Heart left ventricle (tissue), 16 donors: ENCODE data around the gene MITF. TPM values are rescaled to one million over a fixed set of nuclear protein-coding genes. Genes with fewer than 3 reads are reported as not detected.
A peak's percentile ranks its signal among the peaks of the same experiment; 100 is the strongest.

ENCODE experiments used
- ATAC-seq, 4 donors: fragments of 200-7000 bp; cut with Tn5 transposase; one replicate each; pipeline ENCODE4 v1.9.1; 2020 to 2022; ENCODE audit warnings: moderate library complexity in 4 of 4, mild to moderate bottlenecking in 3 of 4, moderate number of reproducible peaks in 1 of 4
- DNase-seq, 5 donors: peaks; one replicate each; pipeline ENCODE4 v3.0.0-alpha.2; 2020
- H3K27ac ChIP-seq, 12 donors: fragments of 200-600 bp; sonication (generic) in 4 of 12; one replicate each; pipeline versions ENCODE4 v1.5.0 to v1.8.0; 2016 to 2022; ENCODE audit warnings: mild to moderate bottlenecking in 2 of 12
- H3K27me3 ChIP-seq, 9 donors: fragments of 200-600 bp; sonication (generic) in 2 of 9; one replicate each; pipeline versions ENCODE4 v1.5.1 to v1.8.0; 2016 to 2022; ENCODE audit warnings: mild to moderate bottlenecking in 3 of 9
- H3K36me3 ChIP-seq, 9 donors: fragments of 200-600 bp; sonication (generic) in 2 of 9; one replicate each; pipeline versions ENCODE4 v1.5.0 to v1.8.0; 2018 to 2022; ENCODE audit warnings: mild to moderate bottlenecking in 2 of 9
- H3K4me1 ChIP-seq, 12 donors: fragments of 200-600 bp; sonication (generic) in 4 of 12; one replicate each; pipeline versions ENCODE4 v1.5.0 to v1.8.0; 2016 to 2022; ENCODE audit warnings: mild to moderate bottlenecking in 3 of 12
- H3K4me3 ChIP-seq, 12 donors: fragments of 200-600 bp; sonication (generic) in 4 of 12; one replicate each; pipeline versions ENCODE4 v1.5.0 to v1.8.0; 2017 to 2022; ENCODE audit warnings: mild to moderate bottlenecking in 9 of 12, moderate library complexity in 4 of 12
- H3K9me3 ChIP-seq, 12 donors: fragments of 200-600 bp; sonication (generic) in 4 of 12; one replicate each; pipeline versions ENCODE4 v1.5.0 to v1.8.0; 2016 to 2022; ENCODE audit warnings: mild to moderate bottlenecking in 1 of 12
- POLR2A ChIP-seq, 2 donors: fragments of 450-650 bp; IDR thresholded peaks; one replicate each; pipeline ENCODE4 v1.6.1; 2017; ENCODE audit warnings: antibody characterized with exemption in 2 of 2, mild to moderate bottlenecking in 2 of 2, moderate library complexity in 2 of 2
- WGBS, 4 donors: extraction: QIAGEN DNeasy Blood & Tissue Kit in 2 of 4; methylation state at CpG; one replicate each; pipeline versions ENCODE4 v1.1.5 to v1.1.7; 2013 to 2018; 5-methylcytosine and 5-hydroxymethylcytosine counted together
- intact Hi-C, 10 donors: fragments of 100-400 bp; cut with DNase I; formaldehyde crosslinking; loops; one replicate each; pipeline versions ENCODE4 v1.11.1 to v1.14.2; 2022
- polyA plus RNA-seq, 2 donors: library from polyadenylated mRNA; stranded (reverse); fragments of 200-250 nt; gene quantifications; one replicate each; pipeline ENCODE4 v1.2.3, GENCODE V29; 2013
- total RNA-seq, 9 donors: library from RNA; depleted of rRNA in 2 of 9; stranded (reverse); fragments of >200 nt in 2 of 9; fragmentation: NEBNext Ultra II Directional in 3 of 9; extraction: Animal tissue kit (Norgen Biotek cat#: 25700) in 3 of 9; gene quantifications; one replicate each; pipeline versions ENCODE4 v1.1.0 to v1.2.4, GENCODE V29; 2016 to 2023
- TF ChIP-seq, protein P1 (sequence below), 12 donors: fragments of 200-600 bp; sonication (generic) in 4 of 12; IDR thresholded peaks; one replicate each; pipeline versions ENCODE4 v1.5.0 to v1.8.0; 2018 to 2022; ENCODE audit warnings: antibody characterized with exemption in 12 of 12, mild to moderate bottlenecking in 5 of 12
- donor health status: ischemic (EF 13 %, LVEDD 7.1; RV severe dilation, severe dysfunction).
- donor health status: healthy with polysubstance abuse.
- donor health status: DM: no; HTN: yes; CAD: no.
- donor health status: DM: no; HTN: no; CAD: no.
- donor health status: ischemic (EF 25% LVEDD 6.9; RV normal size, moderate dysfunction).
- donor health status: ischemic (EF 25% LVEDD 5.7; RV mildly dilated, moderate dysfunction).
- donor health status: healthy.
- donor health status: DM: yes; HTN: yes; CAD: no.
- donor health status: ischemic (EF 35%, LVEDD 5.7; RV mildly dilated, moderate dysfunction).
- donor health status: nonischemic (EF 11% LVEDD 7.7; RV severe dilation, severe dysfunction).
- donor health status: DM: yes; HTN: yes; CAD: no.
- donor health status: PGD.
- donor health status: ischemic (EF 29% LVEDD 5.4; RV normal size, mild dysfunction).
- donor health status: nonischemic (EF 23%, LVEDD 6.1; RV moderate dilation, normal function).

The MITF gene
- total and polyA plus RNA-seq, 11 donors, result 17.9 to 114 (median 81.1) TPM

DNA sequence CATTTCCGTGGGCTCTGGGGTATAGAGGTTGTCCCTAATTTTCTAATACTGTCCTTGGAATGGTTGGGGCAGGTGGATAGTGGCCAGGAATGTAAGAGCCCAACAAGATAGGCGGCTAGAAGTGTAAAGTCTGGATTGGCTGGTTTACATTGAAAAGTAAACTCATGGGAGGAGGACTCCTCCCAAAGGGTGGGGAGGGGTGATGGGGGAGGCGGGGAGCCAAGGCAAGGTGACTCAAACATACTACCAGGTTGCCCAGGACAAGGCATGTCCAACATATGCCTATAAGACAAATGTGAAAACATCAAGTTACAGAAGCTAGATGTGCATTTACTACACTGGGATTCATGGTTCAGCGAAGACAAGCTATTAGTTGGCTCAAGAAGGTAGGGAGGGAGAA is 246.0 kb downstream of the MITF start:
- ATAC-seq, result no peak
- WGBS, 4 donors, result 64 to 87% (median 77%) methylated on average over 4 of the region's 4 CpGs
- no peak overlapping the region for H3K4me3 ChIP-seq
- intact Hi-C loops, result no loop called here
- no peaks in the 10 kb centered on the region for H3K9me3 ChIP-seq
- no peak for DNase-seq
- no peaks in the 10 kb centered on the region for H3K4me1 ChIP-seq
- no peak overlapping the region for H3K27ac ChIP-seq
- TF ChIP-seq, protein P1, sequence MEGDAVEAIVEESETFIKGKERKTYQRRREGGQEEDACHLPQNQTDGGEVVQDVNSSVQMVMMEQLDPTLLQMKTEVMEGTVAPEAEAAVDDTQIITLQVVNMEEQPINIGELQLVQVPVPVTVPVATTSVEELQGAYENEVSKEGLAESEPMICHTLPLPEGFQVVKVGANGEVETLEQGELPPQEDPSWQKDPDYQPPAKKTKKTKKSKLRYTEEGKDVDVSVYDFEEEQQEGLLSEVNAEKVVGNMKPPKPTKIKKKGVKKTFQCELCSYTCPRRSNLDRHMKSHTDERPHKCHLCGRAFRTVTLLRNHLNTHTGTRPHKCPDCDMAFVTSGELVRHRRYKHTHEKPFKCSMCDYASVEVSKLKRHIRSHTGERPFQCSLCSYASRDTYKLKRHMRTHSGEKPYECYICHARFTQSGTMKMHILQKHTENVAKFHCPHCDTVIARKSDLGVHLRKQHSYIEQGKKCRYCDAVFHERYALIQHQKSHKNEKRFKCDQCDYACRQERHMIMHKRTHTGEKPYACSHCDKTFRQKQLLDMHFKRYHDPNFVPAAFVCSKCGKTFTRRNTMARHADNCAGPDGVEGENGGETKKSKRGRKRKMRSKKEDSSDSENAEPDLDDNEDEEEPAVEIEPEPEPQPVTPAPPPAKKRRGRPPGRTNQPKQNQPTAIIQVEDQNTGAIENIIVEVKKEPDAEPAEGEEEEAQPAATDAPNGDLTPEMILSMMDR (IDR thresholded peaks at IDR 0.05), result no peak
- no peak for TF ChIP-seq POLR2A (IDR thresholded peaks at IDR 0.05)
- no peaks in the 10 kb centered on the region for H3K36me3 ChIP-seq
- no peaks in the 10 kb centered on the region for H3K27me3 ChIP-seq

DNA sequence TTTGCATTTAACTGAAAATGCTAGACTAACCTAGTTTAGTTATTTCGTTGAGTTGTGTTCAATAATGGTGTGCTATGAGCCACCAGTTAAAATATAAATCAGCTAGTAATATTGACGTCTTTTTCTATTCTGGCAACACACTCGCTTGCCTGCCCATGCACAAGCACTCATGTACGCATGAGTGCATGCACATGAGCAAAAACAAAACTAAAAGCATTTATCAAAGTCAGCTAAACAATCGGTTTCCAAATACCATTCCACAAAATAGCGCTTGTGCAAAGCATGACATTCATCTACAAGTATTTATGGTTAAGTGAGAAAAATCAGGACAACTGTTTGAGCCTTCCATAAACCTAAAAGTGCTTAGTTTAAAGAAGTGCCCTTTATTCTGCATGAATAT is 247.2 kb downstream of the MITF start:
- no peak for DNase-seq
- ATAC-seq, result no peak
- no peaks in the 10 kb centered on the region for H3K9me3 ChIP-seq
- 89 to 92% (median 89%) methylated on average over 6 of the region's 6 CpGs for WGBS, 4 donors
- no peaks in the 10 kb centered on the region for H3K27me3 ChIP-seq
- TF ChIP-seq POLR2A (IDR thresholded peaks at IDR 0.05), result no peak
- TF ChIP-seq, protein P1 (IDR thresholded peaks at IDR 0.05), result no peak
- no peak overlapping the region for H3K4me3 ChIP-seq
- H3K27ac ChIP-seq, result no peak overlapping the region
- no peaks in the 10 kb centered on the region for H3K36me3 ChIP-seq
- H3K4me1 ChIP-seq, result no peaks in the 10 kb centered on the region
- intact Hi-C loops, result no loop called here

DNA sequence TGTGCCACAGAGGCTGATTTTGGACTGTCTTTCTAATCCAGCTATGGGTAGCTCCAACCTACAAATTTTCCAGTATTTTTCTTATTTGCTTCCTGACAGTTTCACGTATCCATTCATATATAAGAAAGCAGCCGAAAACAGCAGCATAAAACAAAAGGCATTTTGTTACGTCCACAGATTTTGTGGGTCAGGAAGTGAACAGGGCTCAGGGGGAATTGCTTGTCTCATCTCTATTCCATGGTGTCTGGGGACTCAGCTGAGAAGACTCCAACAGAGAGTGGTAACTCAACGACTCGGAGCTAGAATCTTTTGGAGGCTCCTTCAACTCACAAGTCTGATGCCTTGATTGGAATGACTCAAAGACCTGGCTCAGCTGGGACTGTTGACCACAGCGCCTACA is 248.6 kb downstream of the MITF start:
- Histone ChIP-seq H3K27me3 (no peaks in the 10 kb centered on the region), H3K36me3 (no peaks in the 10 kb centered on the region), H3K9me3 (no peaks in the 10 kb centered on the region), H3K4me3 (no peak overlapping the region), H3K27ac (no peak overlapping the region), H3K4me1 (peaks cover 0 to 6% (median 0%) of the 10 kb centered on the region in 12 donors)
- DNase-seq (no peak), ATAC-seq (no peak)
- WGBS, 4 donors, result 65 to 76% (median 71%) methylated on average over 6 of the region's 6 CpGs
- intact Hi-C loops, result no loop called here
- no peak for TF ChIP-seq POLR2A (IDR thresholded peaks at IDR 0.05)

DNA sequence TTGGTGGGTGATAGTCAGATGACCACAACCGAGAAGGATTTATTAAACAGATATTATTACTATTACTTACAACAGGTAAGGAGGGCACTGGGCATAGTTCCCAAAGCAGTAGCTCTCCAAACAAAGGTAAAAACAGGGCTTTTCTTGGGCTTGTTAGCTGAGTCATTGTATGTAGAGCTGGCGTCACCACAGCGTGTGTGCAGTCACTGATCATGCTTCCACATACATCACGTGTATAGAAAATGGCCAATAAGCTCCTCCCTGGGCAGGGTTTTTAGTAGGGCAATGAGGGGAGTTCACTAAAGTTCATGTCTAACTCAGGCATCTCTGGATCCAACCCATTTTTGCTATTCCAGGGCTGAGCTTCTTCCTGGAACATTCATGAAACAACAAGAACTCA is 254.5 kb downstream of the MITF start:
- Histone ChIP-seq H3K9me3 (no peaks in the 10 kb centered on the region), H3K27ac (no peak overlapping the region), H3K4me3 (no peak overlapping the region), H3K36me3 (no peaks in the 10 kb centered on the region), H3K4me1 (peaks cover 0 to 8% (median 0%) of the 10 kb centered on the region in 12 donors), H3K27me3 (no peaks in the 10 kb centered on the region)
- WGBS, 4 donors, result 87 to 96% (median 93%) methylated on average over 3 to 4 of the region's 4 CpGs
- intact Hi-C loops, result no loop called here
- ATAC-seq (no peak), DNase-seq (no peak)
- no peak for TF ChIP-seq POLR2A (IDR thresholded peaks at IDR 0.05)
- TF ChIP-seq, protein P1 (IDR thresholded peaks at IDR 0.05), result no peak

DNA sequence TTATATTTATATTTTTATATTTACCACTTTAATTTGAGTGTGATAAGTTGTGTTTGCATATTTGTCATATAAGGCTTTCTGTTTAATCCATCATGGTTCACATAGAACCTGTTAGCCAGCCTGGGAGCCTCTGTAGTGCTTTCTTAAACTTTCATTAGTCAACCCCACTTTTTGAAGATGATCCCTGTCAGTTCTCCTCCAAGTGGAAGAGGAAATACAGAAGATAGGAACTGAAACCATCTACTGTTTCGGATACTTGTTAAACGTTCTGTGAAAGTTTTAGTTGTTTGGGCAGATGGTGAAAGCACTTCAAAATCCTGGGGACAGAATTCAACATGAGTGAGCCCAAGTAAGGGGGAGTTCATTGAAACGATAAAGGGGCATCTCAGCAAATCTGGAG is 255.7 kb downstream of the MITF start:
- intact Hi-C loops, result no loop called here
- WGBS, 4 donors, result 72 to 79% (median 75%) methylated on average over 3 of the region's 3 CpGs
- H3K27ac ChIP-seq, result peak overlapping the region in 1 of 12 donors; percentile 35
- ATAC-seq, result peak in 1 of 4 donors; percentile 24
- H3K27me3 ChIP-seq, result no peaks in the 10 kb centered on the region
- H3K4me1 ChIP-seq, result peaks cover 0 to 8% (median 0%) of the 10 kb centered on the region in 12 donors
- H3K9me3 ChIP-seq, result no peaks in the 10 kb centered on the region
- H3K36me3 ChIP-seq, result no peaks in the 10 kb centered on the region
- no peak for DNase-seq
- no peak overlapping the region for H3K4me3 ChIP-seq
- no peak for TF ChIP-seq POLR2A (IDR thresholded peaks at IDR 0.05)
- TF ChIP-seq, protein P1 (IDR thresholded peaks at IDR 0.05), result no peak
